IMR-90 (cell line): Measurements from ENCODE around the gene CTRB1. TPM values are rescaled to one million over a fixed set of nuclear protein-coding genes. Genes with fewer than 3 reads are reported as not detected.
A peak's percentile ranks its signal among the peaks of the same experiment; 100 is the strongest.

Experiments
- ATAC-seq: fragments of 200-7000 bp; cut with Tn5 transposase; 2 replicates; pipeline ENCODE4 v1.9.1; 2020; ENCODE audit warnings: low read depth, mild to moderate bottlenecking, moderate library complexity
- BruUV-seq: library from RNA; stranded (reverse); fragments of 400-500 nt; replicated peaks from 2 replicates; lab custom pipeline; 2021; lab: Mats Ljungman, UMichigan
- CTCF ChIA-PET: fragments of 300-600 bp; formaldehyde crosslinking; extraction: SDS; loops from one replicate; lab custom pipeline; 2021; ENCODE audit warnings: antibody characterized with exemption; lab: Yijun Ruan, JAX
- POLR2A ChIA-PET: fragments of 300-600 bp; sonication (Branson Sonifier 250); formaldehyde crosslinking; loops from one replicate; lab custom pipeline; 2022; ENCODE audit warnings: antibody characterized with exemption; ENCODE audit not compliant: unreplicated experiment; lab: Charles Lee
- DNase-seq: peaks from one replicate; pipeline ENCODE4 v3.0.0; 2013
- H2AFZ ChIP-seq: replicated peaks from 2 replicates; pipeline ENCODE3; 2013; ENCODE audit warnings: low read length, mild to moderate bottlenecking; ENCODE audit not compliant: poor library complexity
- H2AK5ac ChIP-seq: 2 replicates; pipeline ENCODE4 v1.6.1; 2013; ENCODE audit warnings: low read depth, low read length, inconsistent platforms
- H2AK9ac ChIP-seq: replicated peaks from 2 replicates; pipeline ENCODE3; 2013; ENCODE audit warnings: mild to moderate bottlenecking, low read depth, low read length, moderate library complexity; ENCODE audit not compliant: poor library complexity
- H2BK120ac ChIP-seq: 2 replicates; pipeline ENCODE4 v1.6.1; 2013; ENCODE audit warnings: low read depth, low read length, inconsistent platforms
- H2BK15ac ChIP-seq: 3 replicates; pipeline ENCODE4 v1.6.1; 2013; ENCODE audit warnings: low read depth, low read length, inconsistent platforms
- H2BK20ac ChIP-seq: 2 replicates; pipeline ENCODE4 v1.6.1; 2013; ENCODE audit warnings: low read depth, mild to moderate bottlenecking, inconsistent platforms, low read length, moderate library complexity
- H2BK5ac ChIP-seq: 2 replicates; pipeline ENCODE4 v1.6.1; 2013; ENCODE audit warnings: mild to moderate bottlenecking, low read depth, low read length, inconsistent platforms; ENCODE audit not compliant: poor library complexity, severe bottlenecking
- H3K14ac ChIP-seq: replicated peaks from 2 replicates; pipeline ENCODE4 v1.6.1; 2013; ENCODE audit warnings: low read depth, low read length, inconsistent platforms
- H3K18ac ChIP-seq: 2 replicates; pipeline ENCODE4 v1.6.1; 2013; ENCODE audit warnings: low read depth, low read length, control low read depth
- H3K23ac ChIP-seq: 2 replicates; pipeline ENCODE4 v1.6.1; 2013; ENCODE audit warnings: low read depth, low read length, inconsistent platforms
- H3K27ac ChIP-seq: 2 replicates; pipeline ENCODE4 v1.5.1; 2013; ENCODE audit warnings: mild to moderate bottlenecking, control low read depth, low read length; ENCODE audit not compliant: insufficient read depth
- H3K27me3 ChIP-seq: 2 replicates; pipeline ENCODE4 v1.6.1; 2013; ENCODE audit warnings: low read length; ENCODE audit not compliant: control insufficient read depth, insufficient read depth
- H3K36me3 ChIP-seq: 2 replicates; pipeline ENCODE4 v1.6.1; 2013; ENCODE audit warnings: low read length, mixed read lengths; ENCODE audit not compliant: control insufficient read depth, insufficient read depth
- H3K4ac ChIP-seq: 2 replicates; pipeline ENCODE4 v1.6.1; 2013; ENCODE audit warnings: low read depth, low read length, inconsistent platforms
- H3K4me1 ChIP-seq: 2 replicates; pipeline ENCODE4 v1.6.1; 2013; ENCODE audit warnings: low read length, mixed read lengths; ENCODE audit not compliant: control insufficient read depth, insufficient read depth
- H3K4me2 ChIP-seq: 2 replicates; pipeline ENCODE4 v1.6.1; 2013; ENCODE audit warnings: low read depth, mild to moderate bottlenecking, control low read depth, low read length, moderate library complexity
- H3K4me3 ChIP-seq: 2 replicates; pipeline ENCODE4 v1.5.1; 2013; ENCODE audit warnings: low read depth, mild to moderate bottlenecking, control low read depth, low read length, moderate library complexity; ENCODE audit not compliant: insufficient read depth
- H3K56ac ChIP-seq: 2 replicates; pipeline ENCODE4 v1.6.1; 2013; ENCODE audit warnings: low read length, inconsistent platforms; ENCODE audit not compliant: insufficient read depth; ENCODE audit errors: extremely low read depth
- H3K79me1 ChIP-seq, 2 experiments: 2 replicates each; pipeline ENCODE4 v1.6.1; 2013; ENCODE audit warnings: low read length in 2 of 2, inconsistent platforms in 1 of 2, low read depth in 1 of 2
- H3K9ac ChIP-seq: 2 replicates; pipeline ENCODE4 v1.6.1; 2013; ENCODE audit warnings: low read depth, low read length, control low read depth
- H3K9me1 ChIP-seq: 2 replicates; pipeline ENCODE4 v1.6.1; 2013; ENCODE audit warnings: low read length, inconsistent platforms; ENCODE audit not compliant: insufficient read depth
- H3K9me3 ChIP-seq: 2 replicates; pipeline ENCODE4 v1.6.1; 2013; ENCODE audit warnings: low read length; ENCODE audit not compliant: control insufficient read depth, insufficient read depth
- H4K20me1 ChIP-seq: 2 replicates; pipeline ENCODE4 v1.6.1; 2013; ENCODE audit warnings: low read length, inconsistent platforms; ENCODE audit not compliant: insufficient read depth
- H4K5ac ChIP-seq: 2 replicates; pipeline ENCODE4 v1.6.1; 2013; ENCODE audit warnings: mild to moderate bottlenecking, low read depth, low read length, control low read depth
- H4K8ac ChIP-seq, 2 experiments: 2 replicates each; pipeline ENCODE4 v1.6.1; 2013; ENCODE audit warnings: low read depth in 2 of 2, low read length in 2 of 2, control low read depth in 1 of 2, inconsistent platforms in 1 of 2
- H4K91ac ChIP-seq: 2 replicates; pipeline ENCODE4 v1.6.1; 2013; ENCODE audit warnings: low read depth, low read length, inconsistent platforms; ENCODE audit not compliant: insufficient read depth
- CEBPB ChIP-seq: IDR thresholded peaks from 2 replicates; pipeline ENCODE4 v1.6.1; 2012; ENCODE audit warnings: low read depth, low read length, improper control_type of control experiment
- CHD1 ChIP-seq: IDR thresholded peaks from 2 replicates; pipeline ENCODE4 v1.6.1; 2012; ENCODE audit warnings: low read depth, low read length, improper control_type of control experiment
- FOS ChIP-seq: fragments of 150-350 bp; IDR thresholded peaks from 2 replicates; pipeline ENCODE4 v1.6.1; 2016; ENCODE audit warnings: low read depth, low read length
- MAFK ChIP-seq: IDR thresholded peaks from 2 replicates; pipeline ENCODE4 v1.6.1; 2012; ENCODE audit warnings: low read depth, low read length, improper control_type of control experiment
- MAZ ChIP-seq: IDR thresholded peaks from 2 replicates; pipeline ENCODE4 v1.6.1; 2012; ENCODE audit warnings: low read depth, mild to moderate bottlenecking, low read length, improper control_type of control experiment, moderate library complexity, borderline replicate concordance
- MXI1 ChIP-seq: IDR thresholded peaks from 2 replicates; pipeline ENCODE4 v1.6.1; 2012; ENCODE audit warnings: low read depth, mild to moderate bottlenecking, low read length, moderate library complexity, borderline replicate concordance
- NFE2L2 ChIP-seq: fragments of 150-350 bp; IDR thresholded peaks from 2 replicates; pipeline ENCODE4 v1.6.1; 2016; ENCODE audit warnings: low read depth, mild to moderate bottlenecking, low read length
- POLR2A ChIP-seq: IDR thresholded peaks from 2 replicates; pipeline ENCODE4 v1.6.1; 2012; ENCODE audit warnings: mild to moderate bottlenecking, low read depth, low read length
- RAD21 ChIP-seq: IDR thresholded peaks from 2 replicates; pipeline ENCODE4 v1.6.1; 2012; ENCODE audit warnings: low read length, improper control_type of control experiment
- RCOR1 ChIP-seq: IDR thresholded peaks from 2 replicates; pipeline ENCODE4 v1.6.1; 2012; ENCODE audit warnings: mild to moderate bottlenecking, low read length, improper control_type of control experiment; ENCODE audit not compliant: insufficient replicate concordance
- SMC3 ChIP-seq: fragments of 150-350 bp; IDR thresholded peaks from 2 replicates; pipeline ENCODE4 v1.6.1; 2016; ENCODE audit warnings: low read depth, mild to moderate bottlenecking, antibody characterized with exemption, low read length, moderate library complexity
- WGBS, 2 experiments: methylation state at CpG; one replicate each; pipeline versions ENCODE4 v1.1.5 to v1.1.7; 2013; ENCODE audit warnings: missing lambda C conversion rate in 2 of 2; ENCODE audit not compliant: insufficient read length in 1 of 2; ENCODE audit errors: extremely low coverage in 2 of 2; 5-methylcytosine and 5-hydroxymethylcytosine counted together
- dilution Hi-C: fragments of 300-500 bp; cut with HindIII; formaldehyde crosslinking; loops from one replicate; pipeline ENCODE4 v1.14.3; 2018; ENCODE audit warnings: low sequenced_read_pairs; ENCODE audit not compliant: unreplicated experiment
- in situ Hi-C: fragments of 300-500 bp; cut with MboI; formaldehyde crosslinking; loops from 3 replicates; pipeline ENCODE4 v1.14.3; 2019; ENCODE audit warnings: low sequenced_read_pairs, inconsistent platforms, mixed read lengths
- intact Hi-C: fragments of 100-400 bp; cut with micrococcal nuclease; formaldehyde crosslinking; loops from 2 replicates; pipeline ENCODE4 v1.10.0; 2022
- polyA plus RNA-seq, 3 experiments: library from polyadenylated mRNA; depleted of rRNA; stranded (reverse); fragments of >200 nt; gene quantifications; 2 replicates each; pipeline ENCODE4 v1.2.3, GENCODE V29; 2012; ENCODE audit warnings: low replicate concordance in 1 of 3
- total RNA-seq: library from RNA; depleted of rRNA; stranded (reverse); fragments of >200 nt; gene quantifications from 2 replicates; pipeline ENCODE4 v1.2.3, GENCODE V29; 2012
- TF ChIP-seq, protein P1 (sequence below): fragments of 150-350 bp; IDR thresholded peaks from 2 replicates; pipeline ENCODE4 v1.6.1; 2017; ENCODE audit warnings: mild to moderate bottlenecking, antibody characterized with exemption, low read length, low read depth
- TF ChIP-seq, protein P2 (sequence below): conservative IDR thresholded peaks from 2 replicates; pipeline ENCODE4 v1.5.1; 2012; ENCODE audit warnings: mild to moderate bottlenecking, low read depth, low read length, improper control_type of control experiment

Gene CTRB1
- total and polyA plus RNA-seq, 2 of the 4 experiments (the other 2 are of a cell fraction) = not detected

DNA sequence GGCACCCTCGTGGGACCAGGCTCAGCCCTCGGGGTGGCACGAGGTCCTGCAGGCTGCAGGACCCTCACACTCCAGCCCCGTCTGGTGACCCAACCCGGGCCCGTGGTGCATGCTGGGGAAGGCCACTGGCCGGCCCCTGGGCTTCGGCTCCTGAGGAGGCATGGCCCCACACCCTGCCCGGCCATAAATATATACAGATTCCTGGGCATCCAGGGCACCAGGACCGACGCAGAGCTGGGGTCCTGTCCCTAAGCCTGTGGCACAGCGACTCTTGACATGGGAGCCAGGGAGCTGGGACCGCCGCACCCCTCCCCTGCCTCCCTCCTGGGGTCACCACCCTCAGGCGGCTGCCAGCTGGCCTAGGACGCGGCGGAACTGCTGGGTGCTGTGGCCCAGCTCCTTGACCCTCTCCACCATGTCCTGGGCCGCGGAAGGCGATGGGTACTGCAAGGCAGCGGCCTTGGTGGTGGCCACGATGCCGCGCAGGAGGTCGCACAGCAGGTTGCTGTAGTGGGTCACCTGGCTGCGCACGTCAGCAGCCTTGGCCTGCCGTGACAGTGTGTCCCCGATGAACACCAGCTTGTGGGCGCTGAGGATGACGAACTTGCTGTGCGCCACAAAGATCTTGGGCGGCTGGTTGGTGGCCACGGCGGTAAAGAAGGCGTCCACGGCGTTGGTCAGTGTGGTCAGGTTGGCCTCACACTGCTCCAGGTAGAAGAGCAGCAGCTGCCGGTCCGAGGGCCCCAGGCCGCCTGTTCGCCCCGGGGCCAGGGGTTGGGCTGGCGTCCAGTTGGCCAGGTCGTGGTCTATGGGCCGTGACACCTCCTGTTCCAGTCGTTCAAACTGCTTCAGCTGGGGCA, 10.6 kb downstream of the CTRB1 start:
- intact Hi-C loops = loop anchor here (5.0 kb wide), 1 partner anchor 173 kb away; no protein-coding TSS in a partner anchor
- no TSS peak for BruUV-seq

More for the DNA sequence above, 10.6 kb downstream of the CTRB1 start:
- H3K9me3 ChIP-seq = no peaks in the 10 kb centered on the region
- peaks cover 6% of the 10 kb centered on the region; the same call in 1 of the 2 replicates for H3K9me1 ChIP-seq
- no peak overlapping the region for H2BK15ac ChIP-seq
- in situ Hi-C loops = loop anchor here (5.0 kb wide), 1 partner anchor 158 kb away; no protein-coding TSS in a partner anchor
- H2BK20ac ChIP-seq = no peak overlapping the region
- ChIA-PET CTCF (no interaction called here), POLR2A (no interaction called here)
- peaks cover 85% of the 10 kb centered on the region for H4K20me1 ChIP-seq
- peaks cover 51% of the 10 kb centered on the region for H3K36me3 ChIP-seq
- dilution Hi-C loops = no loop called here
- H3K4ac ChIP-seq = no peak overlapping the region
- peak overlapping the region; percentile 5 for H2AK9ac ChIP-seq
- ATAC-seq (no peak), DNase-seq (no peak)
- H3K23ac ChIP-seq = no peak overlapping the region
- peaks cover 9 to 74% of the 10 kb centered on the region in 2 experiments for H3K79me1 ChIP-seq
- H2AFZ ChIP-seq = peak overlapping the region; percentile 10
- no peak overlapping the region for H3K9ac ChIP-seq
- H4K8ac ChIP-seq = no peak overlapping the region
- H3K14ac ChIP-seq = no peak overlapping the region
- H3K4me1 ChIP-seq = peaks cover 5% of the 10 kb centered on the region
- no peak overlapping the region for H4K91ac ChIP-seq
- H4K5ac ChIP-seq = no peak overlapping the region
- H3K4me2 ChIP-seq = no peak overlapping the region
- no peaks in the 10 kb centered on the region for H3K27me3 ChIP-seq
- 97% methylated on average over 26 of the region's 48 CpGs; no CpG with 5 or more reads in 1 of the 2 experiments for WGBS, 2 experiments
- TF ChIP-seq POLR2A = no peak
- TF ChIP-seq MAZ = no peak
- TF ChIP-seq CHD1 = no peak
- TF ChIP-seq RCOR1 = no peak
- TF ChIP-seq, protein P1, sequence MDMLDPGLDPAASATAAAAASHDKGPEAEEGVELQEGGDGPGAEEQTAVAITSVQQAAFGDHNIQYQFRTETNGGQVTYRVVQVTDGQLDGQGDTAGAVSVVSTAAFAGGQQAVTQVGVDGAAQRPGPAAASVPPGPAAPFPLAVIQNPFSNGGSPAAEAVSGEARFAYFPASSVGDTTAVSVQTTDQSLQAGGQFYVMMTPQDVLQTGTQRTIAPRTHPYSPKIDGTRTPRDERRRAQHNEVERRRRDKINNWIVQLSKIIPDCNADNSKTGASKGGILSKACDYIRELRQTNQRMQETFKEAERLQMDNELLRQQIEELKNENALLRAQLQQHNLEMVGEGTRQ = no peak
- no peak for TF ChIP-seq NFE2L2
- TF ChIP-seq RAD21 = no peak
- TF ChIP-seq MAFK = no peak
- no peak for TF ChIP-seq MXI1
- TF ChIP-seq, protein P2, sequence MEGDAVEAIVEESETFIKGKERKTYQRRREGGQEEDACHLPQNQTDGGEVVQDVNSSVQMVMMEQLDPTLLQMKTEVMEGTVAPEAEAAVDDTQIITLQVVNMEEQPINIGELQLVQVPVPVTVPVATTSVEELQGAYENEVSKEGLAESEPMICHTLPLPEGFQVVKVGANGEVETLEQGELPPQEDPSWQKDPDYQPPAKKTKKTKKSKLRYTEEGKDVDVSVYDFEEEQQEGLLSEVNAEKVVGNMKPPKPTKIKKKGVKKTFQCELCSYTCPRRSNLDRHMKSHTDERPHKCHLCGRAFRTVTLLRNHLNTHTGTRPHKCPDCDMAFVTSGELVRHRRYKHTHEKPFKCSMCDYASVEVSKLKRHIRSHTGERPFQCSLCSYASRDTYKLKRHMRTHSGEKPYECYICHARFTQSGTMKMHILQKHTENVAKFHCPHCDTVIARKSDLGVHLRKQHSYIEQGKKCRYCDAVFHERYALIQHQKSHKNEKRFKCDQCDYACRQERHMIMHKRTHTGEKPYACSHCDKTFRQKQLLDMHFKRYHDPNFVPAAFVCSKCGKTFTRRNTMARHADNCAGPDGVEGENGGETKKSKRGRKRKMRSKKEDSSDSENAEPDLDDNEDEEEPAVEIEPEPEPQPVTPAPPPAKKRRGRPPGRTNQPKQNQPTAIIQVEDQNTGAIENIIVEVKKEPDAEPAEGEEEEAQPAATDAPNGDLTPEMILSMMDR = no peak
- TF ChIP-seq CEBPB = no peak
- TF ChIP-seq FOS = no peak
- no peak for TF ChIP-seq SMC3
- H3K27ac ChIP-seq = no peak overlapping the region
- H2BK5ac ChIP-seq = no peak overlapping the region
- no peak overlapping the region for H3K18ac ChIP-seq
- H3K4me3 ChIP-seq = no peak overlapping the region
- H3K56ac ChIP-seq = no peak overlapping the region
- H2AK5ac ChIP-seq = no peak overlapping the region; the same call in 1 of the 2 replicates
- no peak overlapping the region for H2BK120ac ChIP-seq
